Measurements from ENCODE around the gene IL1RAPL2.

Gene IL1RAPL2

DNA sequence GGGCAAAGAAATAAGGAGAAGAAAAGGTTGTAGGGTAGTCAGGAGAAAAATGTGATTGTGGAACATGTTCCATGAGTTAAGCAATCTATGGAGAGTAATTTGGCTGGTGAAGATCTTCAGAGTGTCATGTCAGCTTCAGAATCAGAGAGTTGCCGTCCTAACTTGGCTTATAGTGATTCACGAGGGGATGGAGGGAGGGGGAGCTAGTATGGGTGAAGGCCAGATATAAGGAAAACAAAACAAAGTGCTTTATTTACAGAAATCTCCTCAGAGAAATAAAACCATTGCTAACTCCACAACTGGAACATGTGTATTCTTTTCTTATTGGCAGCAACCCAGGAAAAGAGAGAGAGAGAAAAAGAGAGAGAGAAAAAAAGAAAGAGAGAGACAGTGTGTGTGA, 999.9 kb downstream of the IL1RAPL2 start:
- TF ChIP-seq, protein P1, sequence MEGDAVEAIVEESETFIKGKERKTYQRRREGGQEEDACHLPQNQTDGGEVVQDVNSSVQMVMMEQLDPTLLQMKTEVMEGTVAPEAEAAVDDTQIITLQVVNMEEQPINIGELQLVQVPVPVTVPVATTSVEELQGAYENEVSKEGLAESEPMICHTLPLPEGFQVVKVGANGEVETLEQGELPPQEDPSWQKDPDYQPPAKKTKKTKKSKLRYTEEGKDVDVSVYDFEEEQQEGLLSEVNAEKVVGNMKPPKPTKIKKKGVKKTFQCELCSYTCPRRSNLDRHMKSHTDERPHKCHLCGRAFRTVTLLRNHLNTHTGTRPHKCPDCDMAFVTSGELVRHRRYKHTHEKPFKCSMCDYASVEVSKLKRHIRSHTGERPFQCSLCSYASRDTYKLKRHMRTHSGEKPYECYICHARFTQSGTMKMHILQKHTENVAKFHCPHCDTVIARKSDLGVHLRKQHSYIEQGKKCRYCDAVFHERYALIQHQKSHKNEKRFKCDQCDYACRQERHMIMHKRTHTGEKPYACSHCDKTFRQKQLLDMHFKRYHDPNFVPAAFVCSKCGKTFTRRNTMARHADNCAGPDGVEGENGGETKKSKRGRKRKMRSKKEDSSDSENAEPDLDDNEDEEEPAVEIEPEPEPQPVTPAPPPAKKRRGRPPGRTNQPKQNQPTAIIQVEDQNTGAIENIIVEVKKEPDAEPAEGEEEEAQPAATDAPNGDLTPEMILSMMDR (IDR thresholded peaks at IDR 0.05; ENCODE audit: insufficient read depth, low read length, poor library complexity, severe bottlenecking), result no peak
- no peak for DNase-seq (ENCODE audit: extremely low read depth, insufficient read length)
- no peaks in the 10 kb centered on the region for H3K27me3 ChIP-seq (replicated peaks; ENCODE audit: control insufficient read depth, insufficient read depth, low read length)

DNA sequence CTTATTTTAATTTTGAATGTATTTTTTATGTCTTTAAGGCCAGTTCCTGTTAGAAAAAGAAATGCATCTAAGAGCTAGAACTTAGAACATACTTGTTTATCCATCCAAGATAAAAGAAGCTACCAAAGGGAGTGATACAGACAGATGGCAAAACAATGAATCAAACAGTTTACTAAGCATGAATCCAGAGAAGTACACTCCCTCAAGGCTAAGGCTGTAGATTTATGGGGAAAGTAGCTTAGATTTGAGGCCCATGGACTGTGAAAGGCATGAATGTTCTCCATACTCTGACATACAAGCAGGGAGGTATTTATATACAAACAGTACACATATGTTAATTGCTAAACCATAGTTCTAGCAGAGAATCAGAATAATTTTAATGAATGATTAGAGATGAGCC, 1001.1 kb downstream of the IL1RAPL2 start:
- Histone ChIP-seq H3K4me3 (replicated peaks; ENCODE audit: low read depth, low read length) (no peak overlapping the region), H3K27me3 (replicated peaks; ENCODE audit: control insufficient read depth, insufficient read depth, low read length) (no peaks in the 10 kb centered on the region), H3K36me3 (ENCODE audit: control insufficient read depth, insufficient read depth, low read length) (no peaks in the 10 kb centered on the region)
- DNase-seq (ENCODE audit: extremely low read depth, insufficient read length), result no peak
- TF ChIP-seq, protein P1 (IDR thresholded peaks at IDR 0.05; ENCODE audit: insufficient read depth, low read length, poor library complexity, severe bottlenecking), result no peak

More for the DNA sequence above, 999.9 kb downstream of the IL1RAPL2 start:
- no peak overlapping the region for H3K4me3 ChIP-seq (replicated peaks; ENCODE audit: low read depth, low read length)
- no peaks in the 10 kb centered on the region for H3K36me3 ChIP-seq (ENCODE audit: control insufficient read depth, insufficient read depth, low read length)

DNA sequence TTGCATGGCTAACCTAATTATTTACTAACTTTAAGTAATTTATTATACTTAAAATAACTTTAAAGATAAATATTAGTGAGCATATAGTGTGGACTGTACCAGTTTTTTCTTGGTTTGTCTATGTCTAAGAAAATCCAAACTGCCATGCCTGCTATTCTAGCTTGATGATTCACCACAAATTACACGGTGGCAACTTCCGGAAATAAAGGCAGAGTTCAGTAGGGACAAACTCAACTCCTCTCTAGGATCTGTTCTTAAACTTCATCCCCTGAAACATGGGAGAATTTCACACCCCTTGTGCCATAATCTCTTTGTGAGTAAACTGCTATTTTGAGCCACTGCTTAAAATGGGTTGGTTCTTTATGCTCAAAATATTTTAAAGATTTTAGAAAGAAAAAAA, 1042.7 kb downstream of the IL1RAPL2 start:
- H3K4me3 ChIP-seq (replicated peaks; ENCODE audit: low read depth, low read length), result no peak overlapping the region
- TF ChIP-seq, protein P1 (IDR thresholded peaks at IDR 0.05; ENCODE audit: insufficient read depth, low read length, poor library complexity, severe bottlenecking), result no peak

DNA sequence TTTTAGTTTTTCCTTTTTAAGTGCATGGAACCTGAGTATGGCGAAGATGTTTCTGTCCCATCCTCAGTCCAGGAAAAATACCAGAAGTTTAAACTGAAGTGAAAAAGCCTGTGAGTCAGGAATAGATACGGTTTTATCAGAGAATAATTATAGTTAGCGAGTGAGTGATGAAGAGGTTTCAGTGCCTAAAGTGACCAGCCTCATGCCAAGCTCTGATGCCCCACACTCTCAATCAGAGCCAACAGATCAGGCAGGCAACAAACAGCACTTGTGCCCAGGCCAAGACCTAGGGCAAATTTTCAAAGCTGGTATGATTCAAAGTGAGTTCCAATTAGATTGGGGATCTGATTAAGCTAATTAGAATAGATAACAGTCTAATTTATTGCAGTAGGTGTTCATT, 1043.5 kb downstream of the IL1RAPL2 start:
- Histone ChIP-seq H3K27me3 (replicated peaks; ENCODE audit: control insufficient read depth, insufficient read depth, low read length) (no peaks in the 10 kb centered on the region), H3K36me3 (ENCODE audit: control insufficient read depth, insufficient read depth, low read length) (no peaks in the 10 kb centered on the region), H3K4me3 (replicated peaks; ENCODE audit: low read depth, low read length) (no peak overlapping the region)
- DNase-seq (ENCODE audit: extremely low read depth, insufficient read length), result no peak
- TF ChIP-seq, protein P1 (IDR thresholded peaks at IDR 0.05; ENCODE audit: insufficient read depth, low read length, poor library complexity, severe bottlenecking), result no peak

More for the DNA sequence above, 1042.7 kb downstream of the IL1RAPL2 start:
- H3K27me3 ChIP-seq (replicated peaks; ENCODE audit: control insufficient read depth, insufficient read depth, low read length), result no peaks in the 10 kb centered on the region
- no peak for DNase-seq (ENCODE audit: extremely low read depth, insufficient read length)
- no peaks in the 10 kb centered on the region for H3K36me3 ChIP-seq (ENCODE audit: control insufficient read depth, insufficient read depth, low read length)

DNA sequence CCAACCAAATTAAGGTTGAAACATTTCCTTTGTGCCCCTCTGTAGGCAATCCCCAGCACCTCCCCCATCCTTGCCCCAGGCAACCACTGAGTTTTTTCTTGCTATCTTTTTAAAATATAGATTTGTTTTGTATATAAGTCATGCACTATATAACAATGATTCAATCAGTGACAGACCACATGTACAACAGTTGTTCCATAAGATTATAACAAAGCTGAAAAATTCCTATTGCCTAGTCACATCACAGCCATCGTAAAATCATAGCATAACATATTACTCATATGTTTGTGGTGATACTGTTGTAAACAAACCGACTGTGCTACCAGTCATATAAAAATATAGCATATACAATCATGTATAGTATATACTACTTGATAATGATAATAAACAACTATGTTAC, 1044.4 kb downstream of the IL1RAPL2 start:
- H3K27me3 ChIP-seq (replicated peaks; ENCODE audit: control insufficient read depth, insufficient read depth, low read length), result no peaks in the 10 kb centered on the region
- no peaks in the 10 kb centered on the region for H3K36me3 ChIP-seq (ENCODE audit: control insufficient read depth, insufficient read depth, low read length)
- TF ChIP-seq, protein P1 (IDR thresholded peaks at IDR 0.05; ENCODE audit: insufficient read depth, low read length, poor library complexity, severe bottlenecking), result no peak
- DNase-seq (ENCODE audit: extremely low read depth, insufficient read length), result no peak
- H3K4me3 ChIP-seq (replicated peaks; ENCODE audit: low read depth, low read length), result no peak overlapping the region

All from GM06990 (cell line).